Caco-2 (cell line): ENCODE results near the gene ASB17. TPM values are rescaled to one million over a fixed set of nuclear protein-coding genes. Genes with fewer than 3 reads are reported as not detected.
"Not testable (repeated sequence)": the region's sequence is repeated elsewhere in the genome, so short reads cannot be mapped to it uniquely, and the experiment has no call there.

ENCODE experiments used
- BruUV-seq: library from RNA; stranded (reverse); fragments of 400-500 nt; replicated peaks from 2 replicates; lab custom pipeline; 2021; lab: Mats Ljungman, UMichigan
- CTCF ChIA-PET: fragments of 300-600 bp; sonication (Branson Sonifier 250); formaldehyde crosslinking; loops from one replicate; lab custom pipeline; 2022; ENCODE audit warnings: antibody characterized with exemption; lab: Charles Lee
- POLR2A ChIA-PET: fragments of 300-600 bp; sonication (Branson Sonifier 250); formaldehyde crosslinking; loops from one replicate; lab custom pipeline; 2022; ENCODE audit warnings: antibody characterized with exemption; lab: Charles Lee
- DNase-seq, 2 experiments: peaks; one replicate each; pipeline versions ENCODE4 v3.0.0 to v3.0.0-alpha.2; 2020 to 2022
- H3K27me3 ChIP-seq: replicated peaks from 2 replicates; pipeline ENCODE4 v1.6.0; 2011; ENCODE audit warnings: low read length; ENCODE audit not compliant: control insufficient read depth, insufficient read depth
- H3K36me3 ChIP-seq: 2 replicates; pipeline ENCODE4 v1.5.1; 2011; ENCODE audit warnings: low read length; ENCODE audit not compliant: control insufficient read depth, insufficient read depth
- H3K4me1 ChIP-seq: fragments of 250-450 bp; sonication (Bioruptor Pico); 2 replicates; pipeline ENCODE4 v1.5.1; 2020; ENCODE audit warnings: mild to moderate bottlenecking
- H3K4me3 ChIP-seq: 2 replicates; pipeline ENCODE4 v1.5.1; 2011; ENCODE audit warnings: low read depth, mild to moderate bottlenecking, control low read depth, low read length
- H3K9me3 ChIP-seq: fragments of 250-450 bp; sonication (Bioruptor Pico); 2 replicates; pipeline ENCODE4 v1.5.1; 2020; ENCODE audit warnings: mild to moderate bottlenecking, moderate library complexity
- H3K27ac Mint-ChIP-seq: one replicate; pipeline ENCODE4 v1.8.0; 2022; ENCODE audit warnings: mixed read lengths; ENCODE audit not compliant: unreplicated experiment
- H3K27me3 Mint-ChIP-seq: one replicate; pipeline ENCODE4 v1.8.0; 2022; ENCODE audit warnings: mixed read lengths; ENCODE audit not compliant: insufficient read depth, unreplicated experiment
- H3K36me3 Mint-ChIP-seq: one replicate; pipeline ENCODE4 v1.8.0; 2022; ENCODE audit warnings: mild to moderate bottlenecking, mixed read lengths; ENCODE audit not compliant: insufficient read depth, unreplicated experiment
- H3K4me1 Mint-ChIP-seq: one replicate; pipeline ENCODE4 v1.8.0; 2022; ENCODE audit warnings: low read depth, mixed read lengths; ENCODE audit not compliant: unreplicated experiment
- H3K4me3 Mint-ChIP-seq: one replicate; pipeline ENCODE4 v1.8.0; 2022; ENCODE audit warnings: mild to moderate bottlenecking, moderate library complexity, mixed read lengths; ENCODE audit not compliant: unreplicated experiment
- H3K9me3 Mint-ChIP-seq: one replicate; pipeline ENCODE4 v1.8.0; 2022; ENCODE audit warnings: mixed read lengths; ENCODE audit not compliant: unreplicated experiment
- CTCF ChIP-seq, 2 experiments: fragments of 200-600 bp in 1 of 2; IDR thresholded peaks; 1 replicate in 1 of 2; 2 replicates in 1 of 2; pipeline versions ENCODE4 v1.5.1 to v1.8.0; 2011 to 2022; ENCODE audit warnings: antibody characterized with exemption in 1 of 2, control low read depth in 1 of 2, inconsistent platforms in 1 of 2, low read depth in 1 of 2, low read length in 1 of 2, mild to moderate bottlenecking in 1 of 2, moderate library complexity in 1 of 2; ENCODE audit not compliant: insufficient read depth in 1 of 2, severe bottlenecking in 1 of 2, unreplicated experiment in 1 of 2
- intact Hi-C: fragments of 100-400 bp; cut with micrococcal nuclease; formaldehyde crosslinking; loops from one replicate; pipeline ENCODE4 v1.10.0; 2022; ENCODE audit not compliant: unreplicated experiment
- total RNA-seq: library from RNA; stranded (reverse); gene quantifications from 2 replicates; pipeline ENCODE4 v1.2.3, GENCODE V29; 2022

The ASB17 gene
- total RNA-seq, 1 experiment from 2014 or later = not detected

DNA sequence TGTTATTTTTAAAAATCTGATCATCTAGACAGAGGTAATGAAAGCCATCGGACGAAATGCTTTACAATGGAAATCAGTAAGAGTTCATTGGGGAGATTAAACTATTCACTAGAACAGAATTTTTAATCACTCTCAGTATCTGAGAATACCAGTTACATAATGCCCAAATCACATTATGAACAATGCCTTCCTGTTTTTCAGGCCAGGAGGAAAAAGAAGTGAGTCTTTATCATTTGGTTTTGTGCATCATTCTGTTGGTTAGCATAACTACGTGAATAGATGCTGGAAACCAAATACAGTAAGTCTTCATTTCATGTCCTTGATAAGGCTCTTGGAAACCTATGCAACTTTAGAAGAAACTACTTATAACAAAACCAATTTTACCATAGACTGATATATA, 18.0 kb upstream of the ASB17 start:
- Mint-ChIP-seq H3K9me3 (peaks cover 18% of the 10 kb centered on the region), H3K4me3 (no peak overlapping the region), H3K36me3 (no peaks in the 10 kb centered on the region), H3K27ac (no peak overlapping the region), H3K4me1 (peaks cover 14% of the 10 kb centered on the region), H3K27me3 (no peaks in the 10 kb centered on the region)
- H3K36me3 ChIP-seq = no peaks in the 10 kb centered on the region
- CTCF ChIA-PET = no interaction called here
- H3K9me3 ChIP-seq = peaks cover 11% of the 10 kb centered on the region
- intact Hi-C loops = no loop called here
- POLR2A ChIA-PET = no interaction called here
- H3K4me1 ChIP-seq = peaks cover 35% of the 10 kb centered on the region
- DNase-seq = no peak
- no peak for TF ChIP-seq CTCF (IDR thresholded peaks at IDR 0.05; ENCODE audit: insufficient read depth in 1 of 2, low read depth in 1 of 2, low read length in 1 of 2, severe bottlenecking in 1 of 2, unreplicated experiment in 1 of 2)
- no peak overlapping the region for H3K4me3 ChIP-seq
- BruUV-seq = no TSS peak
- H3K27me3 ChIP-seq = no peaks in the 10 kb centered on the region

GRCh38 chr1:75943037-75943436, 10.8 kb upstream of the ASB17 start:
- intact Hi-C loops = not testable (repeated sequence)
- peaks cover 11% of the 10 kb centered on the region for H3K9me3 Mint-ChIP-seq

GRCh38 chr1:75937034-75937433, 4.8 kb upstream of the ASB17 start:
- no peak overlapping the region for H3K4me3 Mint-ChIP-seq
- H3K9me3 ChIP-seq = no peaks in the 10 kb centered on the region
- no peaks in the 10 kb centered on the region for H3K36me3 ChIP-seq
- no peak for DNase-seq
- no peak for TF ChIP-seq CTCF (IDR thresholded peaks at IDR 0.05; ENCODE audit: insufficient read depth in 1 of 2, low read depth in 1 of 2, low read length in 1 of 2, severe bottlenecking in 1 of 2, unreplicated experiment in 1 of 2)
- H3K36me3 Mint-ChIP-seq = no peaks in the 10 kb centered on the region
- no peaks in the 10 kb centered on the region for H3K27me3 Mint-ChIP-seq
- no peaks in the 10 kb centered on the region for H3K27me3 ChIP-seq
- no peak overlapping the region for H3K27ac Mint-ChIP-seq
- intact Hi-C loops = loop anchor here (1.0 kb wide), 1 partner anchor 15 kb away; no protein-coding TSS in a partner anchor
- H3K4me1 ChIP-seq = 0 out of 2 replicates have a peak, but pooled peaks cover 7% of the 10 kb centered on the region
- BruUV-seq = no TSS peak
- CTCF ChIA-PET = no interaction called here
- POLR2A ChIA-PET = no interaction called here
- H3K9me3 Mint-ChIP-seq = no peaks in the 10 kb centered on the region
- peaks cover 6% of the 10 kb centered on the region for H3K4me1 Mint-ChIP-seq
- H3K4me3 ChIP-seq = no peak overlapping the region

More at GRCh38 chr1:75943037-75943436, 10.8 kb upstream of the ASB17 start:
- H3K4me1 Mint-ChIP-seq, H3K4me3 Mint-ChIP-seq, H3K36me3 ChIP-seq, H3K9me3 ChIP-seq, H3K27me3 Mint-ChIP-seq, H3K4me3 ChIP-seq, H3K4me1 ChIP-seq, POLR2A ChIA-PET, H3K36me3 Mint-ChIP-seq, DNase-seq, H3K27ac Mint-ChIP-seq, BruUV-seq, H3K27me3 ChIP-seq, CTCF ChIA-PET: not testable (repeated sequence)

DNA sequence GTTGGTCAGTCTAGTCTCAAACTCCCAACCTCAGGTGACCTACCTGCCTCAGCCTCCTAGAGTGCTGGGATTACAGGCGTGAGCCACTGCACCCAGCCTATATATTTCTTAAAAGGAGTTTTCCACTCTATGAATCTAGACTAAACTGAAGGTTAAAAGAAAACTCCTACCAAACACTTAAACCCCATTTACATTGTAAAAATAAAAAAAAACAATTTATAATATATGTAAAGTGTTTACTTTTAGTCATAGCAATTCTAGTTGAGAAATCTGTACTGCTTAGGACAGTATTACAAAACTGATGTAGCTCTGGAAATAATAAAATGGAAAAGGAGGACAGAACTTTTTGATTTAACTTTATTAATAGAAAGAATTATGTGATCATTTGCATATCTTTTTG, 9.5 kb downstream of the ASB17 start:
- intact Hi-C loops = no loop called here
- Histone ChIP-seq H3K36me3 (no peaks in the 10 kb centered on the region), H3K9me3 (no peaks in the 10 kb centered on the region), H3K4me1 (no peaks in the 10 kb centered on the region), H3K4me3 (no peak overlapping the region), H3K27me3 (no peaks in the 10 kb centered on the region)
- BruUV-seq = no TSS peak
- ChIA-PET CTCF (no interaction called here), POLR2A (no interaction called here)
- no peak for DNase-seq
- Mint-ChIP-seq H3K27me3 (no peaks in the 10 kb centered on the region), H3K4me3 (no peak overlapping the region), H3K4me1 (no peaks in the 10 kb centered on the region), H3K36me3 (no peaks in the 10 kb centered on the region), H3K27ac (no peak overlapping the region), H3K9me3 (peaks cover 5% of the 10 kb centered on the region)
- no peak for TF ChIP-seq CTCF (IDR thresholded peaks at IDR 0.05; ENCODE audit: insufficient read depth in 1 of 2, low read depth in 1 of 2, low read length in 1 of 2, severe bottlenecking in 1 of 2, unreplicated experiment in 1 of 2)
